K562 (cell line): ENCODE data around the gene TGM5. TPM values are rescaled to one million over a fixed set of nuclear protein-coding genes. Genes with fewer than 3 reads are reported as not detected.

Experiments used
- ETV1 ChIP-seq: fragments of 450-650 bp; conservative IDR thresholded peaks from 2 replicates; pipeline ENCODE4 v1.6.1; 2016; ENCODE audit warnings: missing genetic modification characterization, control low read depth, low read depth, missing compliant biosample characterization
- KDM1A ChIP-seq, 2 experiments: fragments of 450-650 bp; IDR thresholded peaks; 2 replicates each; pipeline ENCODE4 v1.6.1; 2016; ENCODE audit warnings: mild to moderate bottlenecking in 2 of 2
- PCBP2 ChIP-seq: fragments of 200-400 bp; formaldehyde crosslinking; IDR thresholded peaks from 2 replicates; pipeline ENCODE4 v1.6.1; 2018; ENCODE audit warnings: low read length, low read depth, mild to moderate bottlenecking, moderate library complexity; ENCODE audit not compliant: poor library complexity, severe bottlenecking
- ZKSCAN3 ChIP-seq: fragments of 250-450 bp; sonication (Bioruptor Pico); IDR thresholded peaks from 2 replicates; pipeline ENCODE4 v1.4.0; 2020
- ZNF696 ChIP-seq: fragments of 250-450 bp; sonication (Bioruptor Pico); conservative IDR thresholded peaks from 2 replicates; pipeline ENCODE4 v1.4.0; 2020; ENCODE audit warnings: mild to moderate bottlenecking, moderate library complexity
- polyA plus RNA-seq, 8 experiments: library from polyadenylated mRNA; depleted of rRNA in 4 of 8; stranded (reverse) in 5 of 8; unstranded in 3 of 8; fragments of >200 nt; fragmentation: Nextera tagmentation in 2 of 8; fragmentation: Illumina TruSeq in 1 of 8; extraction: Ambion mirVana in 2 of 8; extraction: Trizol in 1 of 8; gene quantifications; 2 replicates each; pipeline versions ENCODE4 v1.2.1 to v1.2.3, GENCODE V29; 2011 to 2014; ENCODE audit warnings: inconsistent platforms in 1 of 8, missing spikeins in 1 of 8
- total RNA-seq, 7 experiments: library from RNA; depleted of rRNA in 6 of 7; stranded (reverse); fragments of >200 nt in 6 of 7; fragmentation: Illumina TruSeq in 2 of 7; extraction: Trizol in 2 of 7; gene quantifications; 2 replicates each; pipeline versions ENCODE4 v1.2.1 to v1.2.3, GENCODE V29; 2011 to 2021; ENCODE audit warnings: low replicate concordance in 1 of 7
- TF ChIP-seq, protein P1 (sequence below), 2 experiments: fragments of 450-650 bp; IDR thresholded peaks; 2 replicates each; pipeline ENCODE4 v1.6.1; 2016; ENCODE audit warnings: mild to moderate bottlenecking in 2 of 2, borderline replicate concordance in 1 of 2, low read depth in 1 of 2, moderate library complexity in 1 of 2
- TF ChIP-seq, protein P2 (sequence below): fragments of 450-650 bp; IDR thresholded peaks from 2 replicates; pipeline ENCODE4 v1.6.1; 2016; ENCODE audit warnings: low read depth, mild to moderate bottlenecking, moderate library complexity
- TF ChIP-seq, protein P3 (sequence below): fragments of 150-350 bp; conservative IDR thresholded peaks from 2 replicates; pipeline ENCODE4 v1.6.1; 2014; ENCODE audit warnings: low read length
- TF ChIP-seq, protein P4 (sequence below), 2 experiments: fragments of 450-650 bp; IDR thresholded peaks; 2 replicates each; pipeline ENCODE4 v1.6.1; 2018; ENCODE audit warnings: mild to moderate bottlenecking in 2 of 2, low read depth in 1 of 2; ENCODE audit not compliant: partially characterized antibody in 2 of 2

Gene TGM5
- total and polyA plus RNA-seq, 9 of the 15 experiments (the other 6 are each of a cell fraction or from before 2014, with no cell fraction given): 0.03 to 0.10 (median 0.07) TPM; not detected in 6

DNA sequence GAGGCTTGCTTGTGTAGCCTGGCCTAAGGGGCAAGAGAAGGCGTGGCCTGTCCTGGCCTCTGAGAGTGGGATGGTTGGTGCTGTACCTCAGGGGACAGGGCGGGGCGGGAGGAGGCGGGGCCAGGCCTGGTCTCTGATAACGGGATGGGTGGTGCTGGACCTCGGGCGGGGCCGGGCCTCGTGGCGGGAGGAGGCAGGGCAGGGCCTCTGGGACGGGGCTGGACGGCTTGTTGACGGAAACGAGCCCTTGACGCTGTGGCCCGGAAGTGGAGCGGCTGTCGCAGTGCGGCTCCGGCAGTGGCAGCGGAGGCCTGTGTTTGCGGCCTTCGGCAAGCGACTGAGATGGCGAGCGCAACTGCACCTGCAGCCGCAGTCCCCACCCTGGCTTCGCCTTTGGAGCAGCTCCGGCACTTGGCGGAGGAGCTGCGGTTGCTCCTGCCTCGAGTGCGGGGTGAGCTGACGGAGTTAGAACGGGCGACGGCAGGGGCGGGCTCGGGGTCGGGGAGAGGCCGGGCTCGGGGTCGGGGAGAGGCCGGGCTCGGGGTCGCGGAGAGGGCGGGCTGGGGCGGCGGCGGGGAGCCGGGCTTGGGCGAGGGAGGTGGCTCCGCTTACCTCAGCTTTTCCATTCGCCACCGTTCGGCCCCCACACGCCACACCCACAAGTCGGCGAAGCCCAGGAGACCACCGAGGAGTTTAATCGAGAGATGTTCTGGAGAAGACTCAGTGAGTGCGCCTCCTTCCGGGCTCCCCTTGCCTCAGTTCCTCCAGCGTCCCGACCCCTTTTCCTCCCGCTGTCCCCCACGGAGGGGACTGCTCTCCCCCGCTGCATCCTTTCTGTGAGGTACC, 81.3 kb downstream of the TGM5 start, which contains the start of gene CCNDBP1 (continued):
- TF ChIP-seq, protein P1, sequence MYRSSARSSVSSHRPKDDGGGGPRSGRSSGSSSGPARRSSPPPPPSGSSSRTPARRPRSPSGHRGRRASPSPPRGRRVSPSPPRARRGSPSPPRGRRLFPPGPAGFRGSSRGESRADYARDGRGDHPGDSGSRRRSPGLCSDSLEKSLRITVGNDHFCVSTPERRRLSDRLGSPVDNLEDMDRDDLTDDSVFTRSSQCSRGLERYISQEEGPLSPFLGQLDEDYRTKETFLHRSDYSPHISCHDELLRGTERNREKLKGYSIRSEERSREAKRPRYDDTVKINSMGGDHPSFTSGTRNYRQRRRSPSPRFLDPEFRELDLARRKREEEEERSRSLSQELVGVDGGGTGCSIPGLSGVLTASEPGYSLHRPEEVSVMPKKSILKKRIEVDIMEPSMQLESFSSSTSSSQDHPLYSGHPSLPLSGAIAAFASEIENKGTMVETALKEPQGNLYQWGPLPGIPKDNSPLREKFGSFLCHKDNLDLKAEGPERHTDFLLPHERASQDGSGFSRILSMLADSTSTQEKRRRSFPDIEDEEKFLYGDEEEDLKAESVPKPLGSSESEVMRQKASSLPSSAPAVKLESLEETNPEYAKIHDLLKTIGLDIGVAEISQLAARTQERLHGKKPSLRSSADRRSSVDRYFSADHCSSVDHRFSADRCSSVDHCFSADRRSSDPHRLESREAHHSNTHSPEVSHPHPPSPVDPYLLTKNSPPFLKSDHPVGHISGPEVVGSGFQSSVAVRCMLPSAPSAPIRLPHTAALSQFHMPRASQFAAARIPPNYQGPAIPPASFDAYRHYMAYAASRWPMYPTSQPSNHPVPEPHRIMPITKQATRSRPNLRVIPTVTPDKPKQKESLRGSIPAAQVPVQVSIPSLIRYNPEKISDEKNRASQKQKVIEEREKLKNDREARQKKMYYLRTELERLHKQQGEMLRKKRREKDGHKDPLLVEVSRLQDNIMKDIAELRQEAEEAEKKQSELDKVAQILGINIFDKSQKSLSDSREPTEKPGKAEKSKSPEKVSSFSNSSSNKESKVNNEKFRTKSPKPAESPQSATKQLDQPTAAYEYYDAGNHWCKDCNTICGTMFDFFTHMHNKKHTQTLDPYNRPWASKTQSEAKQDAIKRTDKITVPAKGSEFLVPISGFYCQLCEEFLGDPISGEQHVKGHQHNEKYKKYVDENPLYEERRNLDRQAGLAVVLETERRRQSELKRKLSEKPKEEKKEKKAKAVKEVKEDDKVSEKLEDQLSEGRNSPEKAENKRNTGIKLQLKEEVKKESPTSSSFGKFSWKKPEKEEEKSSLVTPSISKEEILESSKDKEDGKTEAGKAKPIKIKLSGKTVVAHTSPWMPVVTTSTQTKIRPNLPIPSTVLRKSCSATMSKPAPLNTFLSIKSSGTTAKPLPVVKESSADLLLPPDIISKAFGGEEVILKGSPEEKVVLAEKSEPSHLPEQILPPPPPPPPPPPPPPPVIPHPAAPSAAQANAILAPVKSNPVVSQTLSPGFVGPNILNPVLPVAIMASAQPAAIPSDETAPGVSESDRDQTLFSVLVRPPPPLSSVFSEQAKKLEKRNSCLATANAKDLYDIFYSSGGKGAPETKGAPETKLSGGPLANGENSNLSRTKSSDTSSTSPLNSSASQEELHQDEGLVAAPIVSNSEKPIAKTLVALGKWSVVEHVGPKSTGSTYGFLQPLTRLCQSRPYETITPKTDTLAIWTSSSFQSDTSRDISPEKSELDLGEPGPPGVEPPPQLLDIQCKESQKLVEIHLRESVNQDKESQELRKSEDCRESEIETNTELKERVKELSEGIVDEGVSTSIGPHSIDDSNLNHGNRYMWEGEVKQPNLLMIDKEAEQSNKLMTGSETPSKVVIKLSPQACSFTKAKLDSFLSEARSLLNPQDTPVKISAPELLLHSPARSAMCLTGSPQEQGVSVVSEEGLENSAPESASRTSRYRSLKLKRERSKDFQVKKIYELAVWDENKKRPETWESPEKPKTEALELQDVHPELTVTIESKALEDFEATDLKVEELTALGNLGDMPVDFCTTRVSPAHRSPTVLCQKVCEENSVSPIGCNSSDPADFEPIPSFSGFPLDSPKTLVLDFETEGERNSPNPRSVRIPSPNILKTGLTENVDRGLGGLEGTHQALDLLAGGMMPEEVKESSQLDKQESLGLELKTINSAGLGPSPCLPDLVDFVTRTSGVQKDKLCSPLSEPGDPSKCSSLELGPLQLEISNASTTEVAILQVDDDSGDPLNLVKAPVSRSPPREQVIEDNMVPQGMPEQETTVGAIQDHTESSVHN (IDR thresholded peaks at IDR 0.05; ENCODE audit: borderline replicate concordance in 1 of 2, low read depth in 1 of 2): no peak
- TF ChIP-seq, protein P2, sequence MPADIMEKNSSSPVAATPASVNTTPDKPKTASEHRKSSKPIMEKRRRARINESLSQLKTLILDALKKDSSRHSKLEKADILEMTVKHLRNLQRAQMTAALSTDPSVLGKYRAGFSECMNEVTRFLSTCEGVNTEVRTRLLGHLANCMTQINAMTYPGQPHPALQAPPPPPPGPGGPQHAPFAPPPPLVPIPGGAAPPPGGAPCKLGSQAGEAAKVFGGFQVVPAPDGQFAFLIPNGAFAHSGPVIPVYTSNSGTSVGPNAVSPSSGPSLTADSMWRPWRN: no peak
- TF ChIP-seq KDM1A (IDR thresholded peaks at IDR 0.05) (no peak; a peak in 1 of 4 replicates), PCBP2 (no peak), ZKSCAN3 (no peak), ETV1 (tag) (peak; percentile 89), ZNF696 (CRISPR knock-in tag) (no peak)
- TF ChIP-seq, protein P3, sequence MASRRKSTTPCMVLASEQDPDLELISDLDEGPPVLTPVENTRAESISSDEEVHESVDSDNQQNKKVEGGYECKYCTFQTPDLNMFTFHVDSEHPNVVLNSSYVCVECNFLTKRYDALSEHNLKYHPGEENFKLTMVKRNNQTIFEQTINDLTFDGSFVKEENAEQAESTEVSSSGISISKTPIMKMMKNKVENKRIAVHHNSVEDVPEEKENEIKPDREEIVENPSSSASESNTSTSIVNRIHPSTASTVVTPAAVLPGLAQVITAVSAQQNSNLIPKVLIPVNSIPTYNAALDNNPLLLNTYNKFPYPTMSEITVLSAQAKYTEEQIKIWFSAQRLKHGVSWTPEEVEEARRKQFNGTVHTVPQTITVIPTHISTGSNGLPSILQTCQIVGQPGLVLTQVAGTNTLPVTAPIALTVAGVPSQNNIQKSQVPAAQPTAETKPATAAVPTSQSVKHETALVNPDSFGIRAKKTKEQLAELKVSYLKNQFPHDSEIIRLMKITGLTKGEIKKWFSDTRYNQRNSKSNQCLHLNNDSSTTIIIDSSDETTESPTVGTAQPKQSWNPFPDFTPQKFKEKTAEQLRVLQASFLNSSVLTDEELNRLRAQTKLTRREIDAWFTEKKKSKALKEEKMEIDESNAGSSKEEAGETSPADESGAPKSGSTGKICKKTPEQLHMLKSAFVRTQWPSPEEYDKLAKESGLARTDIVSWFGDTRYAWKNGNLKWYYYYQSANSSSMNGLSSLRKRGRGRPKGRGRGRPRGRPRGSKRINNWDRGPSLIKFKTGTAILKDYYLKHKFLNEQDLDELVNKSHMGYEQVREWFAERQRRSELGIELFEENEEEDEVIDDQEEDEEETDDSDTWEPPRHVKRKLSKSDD: no peak
- TF ChIP-seq, protein P4, sequence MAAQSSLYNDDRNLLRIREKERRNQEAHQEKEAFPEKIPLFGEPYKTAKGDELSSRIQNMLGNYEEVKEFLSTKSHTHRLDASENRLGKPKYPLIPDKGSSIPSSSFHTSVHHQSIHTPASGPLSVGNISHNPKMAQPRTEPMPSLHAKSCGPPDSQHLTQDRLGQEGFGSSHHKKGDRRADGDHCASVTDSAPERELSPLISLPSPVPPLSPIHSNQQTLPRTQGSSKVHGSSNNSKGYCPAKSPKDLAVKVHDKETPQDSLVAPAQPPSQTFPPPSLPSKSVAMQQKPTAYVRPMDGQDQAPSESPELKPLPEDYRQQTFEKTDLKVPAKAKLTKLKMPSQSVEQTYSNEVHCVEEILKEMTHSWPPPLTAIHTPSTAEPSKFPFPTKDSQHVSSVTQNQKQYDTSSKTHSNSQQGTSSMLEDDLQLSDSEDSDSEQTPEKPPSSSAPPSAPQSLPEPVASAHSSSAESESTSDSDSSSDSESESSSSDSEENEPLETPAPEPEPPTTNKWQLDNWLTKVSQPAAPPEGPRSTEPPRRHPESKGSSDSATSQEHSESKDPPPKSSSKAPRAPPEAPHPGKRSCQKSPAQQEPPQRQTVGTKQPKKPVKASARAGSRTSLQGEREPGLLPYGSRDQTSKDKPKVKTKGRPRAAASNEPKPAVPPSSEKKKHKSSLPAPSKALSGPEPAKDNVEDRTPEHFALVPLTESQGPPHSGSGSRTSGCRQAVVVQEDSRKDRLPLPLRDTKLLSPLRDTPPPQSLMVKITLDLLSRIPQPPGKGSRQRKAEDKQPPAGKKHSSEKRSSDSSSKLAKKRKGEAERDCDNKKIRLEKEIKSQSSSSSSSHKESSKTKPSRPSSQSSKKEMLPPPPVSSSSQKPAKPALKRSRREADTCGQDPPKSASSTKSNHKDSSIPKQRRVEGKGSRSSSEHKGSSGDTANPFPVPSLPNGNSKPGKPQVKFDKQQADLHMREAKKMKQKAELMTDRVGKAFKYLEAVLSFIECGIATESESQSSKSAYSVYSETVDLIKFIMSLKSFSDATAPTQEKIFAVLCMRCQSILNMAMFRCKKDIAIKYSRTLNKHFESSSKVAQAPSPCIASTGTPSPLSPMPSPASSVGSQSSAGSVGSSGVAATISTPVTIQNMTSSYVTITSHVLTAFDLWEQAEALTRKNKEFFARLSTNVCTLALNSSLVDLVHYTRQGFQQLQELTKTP (IDR thresholded peaks at IDR 0.05; ENCODE audit: low read depth in 1 of 2, partially characterized antibody in 2 of 2): no peak
